Body of pancreas (tissue), 4 donors: ENCODE measurements around the gene GTF2H2C.
"Not testable (repeated sequence)": the region's sequence is repeated elsewhere in the genome, so short reads cannot be mapped to it uniquely, and the experiment has no call there.

Source experiments
- CTCF ChIP-seq, 7 experiments: fragments of 450-650 bp in 4 of 7; fragments of 200-600 bp in 3 of 7; sonication (generic) in 3 of 7; IDR thresholded peaks; one replicate each; pipeline ENCODE4 v1.5.1; 2016 to 2019; ENCODE audit warnings: antibody characterized with exemption in 7 of 7
- POLR2A ChIP-seq, 3 donors: fragments of 450-650 bp; IDR thresholded peaks; one replicate each; pipeline ENCODE4 v1.6.1; 2016; ENCODE audit warnings: antibody characterized with exemption in 3 of 3, mild to moderate bottlenecking in 2 of 3

- not testable (repeated sequence) for TF ChIP-seq CTCF, POLR2A (IDR thresholded peaks at IDR 0.05)
Observed at GRCh38 chr5:69566172-69566571, 6.2 kb downstream of the GTF2H2C start.
